ENCODE results near the gene NINJ1. TPM values are rescaled to one million over a fixed set of nuclear protein-coding genes. Genes with fewer than 3 reads are reported as not detected.

The NINJ1 gene
- total RNA-seq, 4 donors from 2014 or later = 29.5 to 67.7 (median 38.5) TPM

DNA sequence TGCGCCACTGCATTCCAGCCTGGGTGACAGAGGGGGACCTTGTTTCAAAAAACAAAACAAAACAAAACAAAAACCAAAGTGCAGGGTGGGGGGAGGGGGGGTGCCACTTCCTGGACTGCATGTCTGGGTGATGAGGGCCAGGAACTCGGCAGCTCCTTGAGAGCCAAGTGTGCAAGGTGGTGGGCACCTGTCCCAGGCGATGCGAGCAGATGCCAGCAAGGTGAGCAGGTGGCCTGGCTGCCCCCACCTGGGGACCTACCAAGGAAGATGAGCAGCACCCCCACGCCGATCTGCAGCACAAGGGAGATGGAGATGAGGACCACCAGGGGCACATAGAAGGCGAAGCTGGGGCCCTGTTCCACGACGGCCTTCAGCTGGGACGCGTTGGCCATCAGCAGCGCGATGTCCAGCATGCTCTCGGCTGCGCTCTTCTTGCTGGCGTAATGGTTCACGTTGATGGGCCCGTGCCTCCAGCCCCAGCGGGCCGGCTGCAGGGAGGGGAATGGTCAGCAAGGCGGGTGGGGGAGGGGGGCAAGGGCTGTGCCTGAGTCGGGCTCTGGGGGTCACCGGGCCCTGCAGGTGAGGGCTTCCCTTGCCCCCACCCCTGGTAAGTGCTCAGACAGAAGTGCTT, 7.8 kb downstream of the NINJ1 start:
- H3K27ac ChIP-seq = peak overlapping the region; percentile 73 to 100 (median 96)
- H3K36me3 ChIP-seq = peaks cover 0 to 8% (median 0%) of the 10 kb centered on the region in 4 donors
- TF ChIP-seq, protein P1, sequence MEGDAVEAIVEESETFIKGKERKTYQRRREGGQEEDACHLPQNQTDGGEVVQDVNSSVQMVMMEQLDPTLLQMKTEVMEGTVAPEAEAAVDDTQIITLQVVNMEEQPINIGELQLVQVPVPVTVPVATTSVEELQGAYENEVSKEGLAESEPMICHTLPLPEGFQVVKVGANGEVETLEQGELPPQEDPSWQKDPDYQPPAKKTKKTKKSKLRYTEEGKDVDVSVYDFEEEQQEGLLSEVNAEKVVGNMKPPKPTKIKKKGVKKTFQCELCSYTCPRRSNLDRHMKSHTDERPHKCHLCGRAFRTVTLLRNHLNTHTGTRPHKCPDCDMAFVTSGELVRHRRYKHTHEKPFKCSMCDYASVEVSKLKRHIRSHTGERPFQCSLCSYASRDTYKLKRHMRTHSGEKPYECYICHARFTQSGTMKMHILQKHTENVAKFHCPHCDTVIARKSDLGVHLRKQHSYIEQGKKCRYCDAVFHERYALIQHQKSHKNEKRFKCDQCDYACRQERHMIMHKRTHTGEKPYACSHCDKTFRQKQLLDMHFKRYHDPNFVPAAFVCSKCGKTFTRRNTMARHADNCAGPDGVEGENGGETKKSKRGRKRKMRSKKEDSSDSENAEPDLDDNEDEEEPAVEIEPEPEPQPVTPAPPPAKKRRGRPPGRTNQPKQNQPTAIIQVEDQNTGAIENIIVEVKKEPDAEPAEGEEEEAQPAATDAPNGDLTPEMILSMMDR (IDR thresholded peaks at IDR 0.05) = no peak
- TF ChIP-seq POLR2AphosphoS5 (IDR thresholded peaks at IDR 0.05) (no peak), EP300 (IDR thresholded peaks at IDR 0.05; ENCODE audit: low read depth) (no peak), POLR2A (IDR thresholded peaks at IDR 0.05) (no peak)
- H3K4me1 ChIP-seq = peaks cover 20 to 53% (median 38%) of the 10 kb centered on the region in 4 donors
- peak; percentile 6 for DNase-seq
- no peaks in the 10 kb centered on the region for H3K9me3 ChIP-seq
- 90% methylated on average over 23 of the region's 23 CpGs; no CpG with 5 or more reads in 1 of the 2 donors for WGBS, 2 donors (ENCODE audit: low coverage in 1 of 2)
- H3K27me3 ChIP-seq = no peaks in the 10 kb centered on the region
- in situ Hi-C loops (cut with MboI; ENCODE audit: low pct_ligation_motif_present in 1 of 4, low pct_unique_long_range_greater_than_20kb in 1 of 4, low sequenced_read_pairs in 3 of 4) (no loop called here), intact Hi-C loops (cut with DNase I; ENCODE audit: low total_unique reads) (no loop called here)
- H3K4me3 ChIP-seq = no peak overlapping the region

DNA sequence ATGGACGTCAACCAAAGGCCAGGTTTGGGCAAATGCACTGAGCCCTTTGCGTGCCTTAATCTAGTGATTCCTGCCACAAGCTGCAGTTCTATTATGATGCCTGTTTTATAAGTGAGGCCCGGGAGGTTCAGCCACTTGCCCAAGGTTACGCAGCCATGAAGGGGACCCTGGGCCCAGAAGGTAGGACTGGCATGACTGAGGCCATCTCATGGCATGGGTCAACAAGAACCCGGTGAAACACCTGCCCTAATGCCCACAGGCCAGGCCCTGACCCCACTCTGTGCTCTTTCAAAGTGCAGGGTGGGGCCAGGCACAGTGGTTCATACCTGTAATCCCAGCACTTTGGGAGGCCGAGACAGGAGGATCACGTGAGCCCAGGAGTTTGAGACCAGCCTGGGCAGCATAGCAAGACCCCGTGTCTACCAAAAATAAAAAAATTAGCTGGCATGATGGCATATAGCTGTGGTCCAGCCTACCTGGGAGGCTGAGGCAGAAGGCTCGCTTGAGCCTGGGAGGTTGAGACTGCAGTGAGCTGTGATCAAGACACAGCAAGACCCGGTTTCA, 8.6 kb downstream of the NINJ1 start:
- no peak overlapping the region for H3K4me3 ChIP-seq
- WGBS, 2 donors (ENCODE audit: low coverage in 1 of 2) = 69 to 93% methylated on average over 3 to 10 of the region's 10 CpGs
- in situ Hi-C loops (cut with MboI; ENCODE audit: low pct_ligation_motif_present in 1 of 4, low pct_unique_long_range_greater_than_20kb in 1 of 4, low sequenced_read_pairs in 3 of 4) = no loop called here
- H3K9me3 ChIP-seq = no peaks in the 10 kb centered on the region
- intact Hi-C loops (cut with DNase I; ENCODE audit: low total_unique reads) = no loop called here
- H3K27ac ChIP-seq = peak overlapping the region; percentile 73 to 100 (median 96)
- H3K4me1 ChIP-seq = peaks cover 19 to 49% (median 37%) of the 10 kb centered on the region in 4 donors
- H3K36me3 ChIP-seq = peaks cover 0 to 8% (median 0%) of the 10 kb centered on the region in 4 donors
- DNase-seq = peak; percentile 2
- TF ChIP-seq POLR2A (IDR thresholded peaks at IDR 0.05) (no peak), EP300 (IDR thresholded peaks at IDR 0.05; ENCODE audit: low read depth) (no peak), POLR2AphosphoS5 (IDR thresholded peaks at IDR 0.05) (no peak)
- TF ChIP-seq, protein P1 (IDR thresholded peaks at IDR 0.05) = no peak
- H3K27me3 ChIP-seq = no peaks in the 10 kb centered on the region

DNA sequence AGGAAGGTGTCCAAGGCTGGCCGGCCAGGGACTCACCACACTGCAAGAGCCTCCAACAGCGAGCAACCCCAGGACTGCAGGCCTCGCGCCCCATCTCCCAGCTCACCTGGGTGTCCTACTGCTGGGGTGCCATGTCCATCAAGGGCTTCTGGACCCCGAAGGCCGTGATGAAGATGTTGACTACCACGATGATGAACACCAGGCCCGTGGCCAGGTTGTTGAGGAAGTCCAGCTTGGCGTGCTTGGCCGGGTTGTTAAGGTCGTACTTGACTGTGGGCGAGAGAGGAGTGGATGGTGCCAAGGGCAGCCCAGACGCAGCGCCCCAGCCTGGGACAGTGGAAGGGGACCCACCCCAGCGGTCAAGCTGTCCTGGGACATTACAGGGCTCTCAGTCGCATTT, 9.3 kb downstream of the NINJ1 start:
- no peak overlapping the region for H3K27ac ChIP-seq
- DNase-seq = peak; percentile 6

More for the DNA sequence above, 9.3 kb downstream of the NINJ1 start:
- in situ Hi-C loops (cut with MboI; ENCODE audit: low pct_ligation_motif_present in 1 of 4, low pct_unique_long_range_greater_than_20kb in 1 of 4, low sequenced_read_pairs in 3 of 4) (no loop called here), intact Hi-C loops (cut with DNase I; ENCODE audit: low total_unique reads) (no loop called here)
- Histone ChIP-seq H3K9me3 (no peaks in the 10 kb centered on the region), H3K4me3 (no peak overlapping the region), H3K4me1 (peaks cover 22 to 49% (median 38%) of the 10 kb centered on the region in 4 donors), H3K27me3 (no peaks in the 10 kb centered on the region), H3K36me3 (peaks cover 0 to 8% (median 0%) of the 10 kb centered on the region in 4 donors)
- TF ChIP-seq EP300 (IDR thresholded peaks at IDR 0.05; ENCODE audit: low read depth) (no peak), POLR2A (IDR thresholded peaks at IDR 0.05) (no peak), POLR2AphosphoS5 (IDR thresholded peaks at IDR 0.05) (no peak)
- TF ChIP-seq, protein P1 (IDR thresholded peaks at IDR 0.05) = no peak
- 98% methylated on average over 12 of the region's 16 CpGs; no CpG with 5 or more reads in 1 of the 2 donors for WGBS, 2 donors (ENCODE audit: low coverage in 1 of 2)
